ENCODE data around the gene ASGR2.

DNA sequence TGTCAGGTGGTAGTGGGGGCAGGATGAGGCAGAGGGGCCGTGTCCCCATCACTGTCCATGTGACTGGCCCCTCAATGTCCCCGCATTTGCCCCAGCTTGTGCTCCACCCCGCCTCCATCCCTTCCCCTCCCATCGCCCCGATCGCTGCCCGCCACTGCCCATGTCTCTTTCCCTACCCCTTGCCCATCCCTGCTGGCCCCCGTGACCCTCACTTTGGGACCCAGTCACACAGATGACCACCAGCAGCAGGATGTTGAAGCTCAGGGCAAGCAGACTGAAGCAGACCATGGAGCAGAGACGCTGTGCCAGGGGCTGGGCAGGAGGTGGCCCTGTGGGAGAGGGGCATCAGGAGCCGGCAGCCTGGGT, 6.1 kb downstream of the ASGR2 start:
- TF ChIP-seq, protein P1, sequence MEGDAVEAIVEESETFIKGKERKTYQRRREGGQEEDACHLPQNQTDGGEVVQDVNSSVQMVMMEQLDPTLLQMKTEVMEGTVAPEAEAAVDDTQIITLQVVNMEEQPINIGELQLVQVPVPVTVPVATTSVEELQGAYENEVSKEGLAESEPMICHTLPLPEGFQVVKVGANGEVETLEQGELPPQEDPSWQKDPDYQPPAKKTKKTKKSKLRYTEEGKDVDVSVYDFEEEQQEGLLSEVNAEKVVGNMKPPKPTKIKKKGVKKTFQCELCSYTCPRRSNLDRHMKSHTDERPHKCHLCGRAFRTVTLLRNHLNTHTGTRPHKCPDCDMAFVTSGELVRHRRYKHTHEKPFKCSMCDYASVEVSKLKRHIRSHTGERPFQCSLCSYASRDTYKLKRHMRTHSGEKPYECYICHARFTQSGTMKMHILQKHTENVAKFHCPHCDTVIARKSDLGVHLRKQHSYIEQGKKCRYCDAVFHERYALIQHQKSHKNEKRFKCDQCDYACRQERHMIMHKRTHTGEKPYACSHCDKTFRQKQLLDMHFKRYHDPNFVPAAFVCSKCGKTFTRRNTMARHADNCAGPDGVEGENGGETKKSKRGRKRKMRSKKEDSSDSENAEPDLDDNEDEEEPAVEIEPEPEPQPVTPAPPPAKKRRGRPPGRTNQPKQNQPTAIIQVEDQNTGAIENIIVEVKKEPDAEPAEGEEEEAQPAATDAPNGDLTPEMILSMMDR (IDR thresholded peaks at IDR 0.05), result no peak
- no peak for TF ChIP-seq POLR2A (IDR thresholded peaks at IDR 0.05)

All from adrenal gland (tissue), 5 donors.